Epithelial cell of esophagus (primary cell): Measurements from ENCODE around the gene GPR137B.

ENCODE experiments used
- DNase-seq: peaks from one replicate; pipeline ENCODE4 v3.0.0; 2010; ENCODE audit warnings: low read depth
- H3K4me3 ChIP-seq: 2 replicates; pipeline ENCODE4 v1.5.1; 2011; ENCODE audit warnings: mild to moderate bottlenecking, low read length, control low read depth
- CTCF ChIP-seq: IDR thresholded peaks from 2 replicates; pipeline ENCODE4 v1.5.1; 2011; ENCODE audit warnings: low read depth, mild to moderate bottlenecking, low read length, control low read depth, inconsistent platforms; ENCODE audit not compliant: insufficient read depth; ENCODE audit errors: missing control alignments

Gene GPR137B

DNA sequence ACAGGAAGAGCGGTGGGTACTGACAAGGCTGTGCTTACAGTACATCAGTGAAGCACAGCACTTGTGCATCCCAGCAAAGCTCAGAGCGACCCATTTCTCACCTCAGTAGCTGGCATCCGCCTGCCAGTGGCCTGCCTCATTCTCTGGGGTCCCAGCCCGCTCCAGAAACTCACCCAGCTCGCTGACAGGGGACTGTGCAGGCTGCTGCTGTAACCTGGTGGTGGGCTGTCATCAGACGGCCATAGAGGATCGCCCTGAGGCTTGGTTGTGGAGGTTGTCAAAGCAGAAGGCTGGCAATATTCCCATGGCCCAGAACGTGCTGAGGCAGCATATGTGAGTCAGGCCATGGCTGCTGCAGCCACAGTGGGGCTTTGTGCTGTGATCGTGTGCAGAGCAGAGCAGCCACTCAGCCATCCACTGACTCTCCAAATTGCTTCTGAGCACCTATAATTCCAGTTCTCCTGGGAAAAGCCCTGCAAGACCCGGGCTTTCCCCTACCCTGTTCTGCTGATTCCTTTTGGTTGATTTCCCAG, 13.6 kb upstream of the GPR137B start:
- TF ChIP-seq CTCF = no peak
- H3K4me3 ChIP-seq = no peak overlapping the region
- peak; percentile 54 for DNase-seq

DNA sequence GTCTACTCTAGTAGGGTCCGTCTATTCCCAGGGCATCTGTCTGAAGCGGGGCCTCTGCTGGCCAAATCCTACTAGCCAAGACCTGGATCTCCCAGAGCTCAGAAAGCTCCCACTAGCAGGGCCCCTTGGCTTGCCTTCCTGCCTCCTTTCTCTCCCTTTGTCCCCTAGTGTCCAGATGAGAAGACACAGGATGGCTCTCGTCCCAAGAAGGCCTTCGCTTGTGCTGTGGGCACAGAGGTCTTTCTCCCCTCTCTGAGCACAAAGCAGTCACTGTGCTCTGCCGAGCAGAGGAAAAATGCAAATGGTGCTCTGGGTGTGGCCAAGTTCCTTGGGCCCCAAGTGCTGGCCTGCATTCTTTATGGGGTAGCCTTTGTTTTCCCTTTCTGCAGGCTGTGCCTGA, 13.0 kb upstream of the GPR137B start:
- no peak for TF ChIP-seq CTCF
- no peak for DNase-seq
- no peak overlapping the region for H3K4me3 ChIP-seq

GRCh38 chr1:236130372-236130771, 12.0 kb upstream of the GPR137B start:
- DNase-seq = no peak
- no peak for TF ChIP-seq CTCF
- no peak overlapping the region for H3K4me3 ChIP-seq

GRCh38 chr1:236131916-236132315, 10.4 kb upstream of the GPR137B start:
- no peak for DNase-seq
- H3K4me3 ChIP-seq = no peak overlapping the region
- TF ChIP-seq CTCF = no peak

DNA sequence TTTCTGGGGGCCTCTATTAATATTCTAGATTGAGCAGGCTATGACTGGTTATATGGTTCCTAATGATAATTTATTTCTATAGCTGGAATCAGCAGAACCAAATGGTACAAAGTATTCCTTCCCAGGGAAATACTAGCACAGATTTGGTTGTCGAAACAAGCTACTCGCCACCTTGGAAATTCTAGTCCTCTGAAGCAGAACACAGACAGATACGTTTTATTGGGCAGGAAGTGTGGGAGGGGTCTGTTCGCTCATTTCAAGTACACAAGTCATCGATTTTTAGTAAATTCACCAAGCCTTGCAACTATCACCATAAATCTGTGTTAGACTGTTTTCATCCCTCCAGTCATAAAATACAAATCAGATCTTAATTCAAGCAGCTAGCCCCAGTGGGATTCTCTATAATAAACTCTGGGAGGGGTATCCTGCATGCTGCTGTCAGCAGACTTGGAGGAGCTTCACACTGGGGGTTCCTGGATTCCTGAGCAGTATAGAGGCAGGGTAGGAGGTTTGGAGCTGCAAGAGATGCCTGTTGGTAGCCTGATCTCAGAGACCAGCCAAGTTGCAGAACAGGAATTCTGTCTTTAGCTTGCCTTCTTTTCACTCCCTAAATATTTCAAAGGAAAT, 9.8 kb upstream of the GPR137B start:
- no peak overlapping the region for H3K4me3 ChIP-seq
- no peak for TF ChIP-seq CTCF
- no peak for DNase-seq

GRCh38 chr1:236133339-236133738, 9.0 kb upstream of the GPR137B start:
- H3K4me3 ChIP-seq = no peak overlapping the region
- TF ChIP-seq CTCF = no peak
- no peak for DNase-seq

- H3K4me3 ChIP-seq = no peak overlapping the region
- TF ChIP-seq CTCF = no peak
- DNase-seq = no peak
These were observed 8.5 kb upstream of the GPR137B start for GRCh38 chr1:236133802-236134201.
